Breast epithelium (tissue), 3 donors: ENCODE measurements around the gene RXRB.

Experiments used
- CTCF ChIP-seq, 3 donors: fragments of 450-650 bp; IDR thresholded peaks; one replicate each; pipeline ENCODE4 v1.5.1; 2016 to 2017; ENCODE audit warnings: antibody characterized with exemption in 3 of 3, mild to moderate bottlenecking in 3 of 3, moderate library complexity in 3 of 3
- POLR2A ChIP-seq: fragments of 450-650 bp; IDR thresholded peaks from one replicate; pipeline ENCODE4 v1.6.1; 2016; ENCODE audit warnings: antibody characterized with exemption, mild to moderate bottlenecking, moderate library complexity

- TF ChIP-seq POLR2A = no peak
- TF ChIP-seq CTCF (IDR thresholded peaks at IDR 0.05) = no peak
Measured at GRCh38 chr6:33164176-33164575, 36.3 kb downstream of the RXRB start.
